Effector memory CD8-positive, alpha-beta T cell (primary cell): ENCODE data around the gene DUSP6.

Experiments used
- ATAC-seq: fragments of 150-1000 bp; cut with Tn5 transposase; replicated peaks from 2 replicates; pipeline ENCODE4 v1.10.0; 2021; ENCODE audit warnings: mild to moderate bottlenecking, moderate library complexity
- DNase-seq, 3 experiments: peaks; one replicate each; pipeline ENCODE4 v3.0.0; 2021
- H3K27ac Mint-ChIP-seq, 2 donors: one replicate each; pipeline ENCODE4 v1.8.0; 2022; ENCODE audit warnings: mild to moderate bottlenecking in 2 of 2, mixed read lengths in 2 of 2, moderate library complexity in 2 of 2
- H3K27me3 Mint-ChIP-seq, 2 donors: one replicate each; pipeline ENCODE4 v1.8.0; 2022; ENCODE audit warnings: mixed read lengths in 2 of 2
- H3K36me3 Mint-ChIP-seq: one replicate; pipeline ENCODE4 v1.8.0; 2022; ENCODE audit warnings: mild to moderate bottlenecking, moderate library complexity, mixed read lengths; ENCODE audit not compliant: insufficient read depth
- H3K4me1 Mint-ChIP-seq, 2 donors: one replicate each; pipeline ENCODE4 v1.8.0; 2022; ENCODE audit warnings: low read depth in 2 of 2, mixed read lengths in 2 of 2
- H3K4me3 Mint-ChIP-seq, 2 donors: one replicate each; pipeline ENCODE4 v1.8.0; 2022; ENCODE audit warnings: mild to moderate bottlenecking in 2 of 2, mixed read lengths in 2 of 2, moderate library complexity in 2 of 2
- H3K9me3 Mint-ChIP-seq, 2 donors: one replicate each; pipeline ENCODE4 v1.8.0; 2022; ENCODE audit warnings: mixed read lengths in 2 of 2

DUSP6 gene

DNA sequence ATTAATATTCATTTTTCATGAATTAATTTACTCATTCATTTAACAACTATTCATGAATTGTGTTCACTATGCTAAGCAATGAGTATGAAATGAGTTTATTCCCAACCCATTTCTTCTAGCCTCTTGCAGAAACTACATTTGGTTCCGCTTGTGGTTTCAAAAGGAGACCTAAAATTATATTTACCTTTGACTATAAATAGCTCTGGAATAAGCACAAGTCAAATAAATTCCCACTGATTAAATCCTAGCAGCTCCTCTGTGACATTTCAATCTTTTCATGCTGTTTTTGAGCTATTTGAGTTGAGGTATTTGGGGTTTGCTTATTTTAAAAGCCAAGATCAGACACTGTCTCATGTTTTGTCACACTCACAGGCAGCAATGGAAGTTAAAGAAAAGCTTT, 46.9 kb downstream of the DUSP6 start:
- H3K36me3 Mint-ChIP-seq: peaks cover 3% of the 10 kb centered on the region
- peaks cover 0 to 15% of the 10 kb centered on the region in 2 donors for H3K4me1 Mint-ChIP-seq
- H3K4me3 Mint-ChIP-seq: no peak overlapping the region
- H3K27me3 Mint-ChIP-seq: no peaks in the 10 kb centered on the region
- ATAC-seq: no peak
- H3K27ac Mint-ChIP-seq: no peak overlapping the region
- no peak for DNase-seq
- no peaks in the 10 kb centered on the region for H3K9me3 Mint-ChIP-seq

- Mint-ChIP-seq H3K4me1 (peaks cover 0 to 4% of the 10 kb centered on the region in 2 donors), H3K36me3 (no peaks in the 10 kb centered on the region), H3K27me3 (peaks cover 10 to 18% of the 10 kb centered on the region in 2 donors), H3K4me3 (no peak overlapping the region), H3K27ac (no peak overlapping the region), H3K9me3 (no peaks in the 10 kb centered on the region)
- DNase-seq: no peak
- no peak for ATAC-seq
Observed at GRCh38 chr12:89299931-89300330, 52.4 kb downstream of the DUSP6 start.

DNA sequence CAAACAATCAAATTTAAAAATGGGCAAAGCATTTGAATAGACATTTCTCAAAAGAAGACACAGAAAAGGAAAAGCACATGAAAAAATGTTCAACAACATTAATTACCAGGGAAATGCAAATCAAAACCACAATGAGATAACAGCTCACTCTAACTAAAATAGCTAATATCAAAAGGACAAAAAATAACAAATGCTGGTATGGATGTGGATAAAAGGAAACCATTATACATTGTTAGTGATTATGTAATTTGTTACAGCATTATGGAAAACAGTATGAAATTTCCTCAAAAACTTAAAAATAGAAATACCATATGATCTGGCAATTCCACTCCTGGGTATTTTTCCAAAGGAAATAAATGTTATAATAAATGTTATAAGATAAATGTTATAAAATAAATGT, 52.9 kb downstream of the DUSP6 start:
- peaks cover 10 to 21% of the 10 kb centered on the region in 2 donors for H3K27me3 Mint-ChIP-seq
- DNase-seq (no peak), ATAC-seq (no peak)
- H3K36me3 Mint-ChIP-seq: no peaks in the 10 kb centered on the region
- H3K4me1 Mint-ChIP-seq: peaks cover 0 to 4% of the 10 kb centered on the region in 2 donors
- H3K4me3 Mint-ChIP-seq: no peak overlapping the region
- no peak overlapping the region for H3K27ac Mint-ChIP-seq
- no peaks in the 10 kb centered on the region for H3K9me3 Mint-ChIP-seq
